Measurements from ENCODE around the gene PDZD8. TPM values are rescaled to one million over a fixed set of nuclear protein-coding genes. Genes with fewer than 3 reads are reported as not detected.

Gene PDZD8
- total RNA-seq, 1 experiment from 2014 or later = 16.0 TPM

DNA sequence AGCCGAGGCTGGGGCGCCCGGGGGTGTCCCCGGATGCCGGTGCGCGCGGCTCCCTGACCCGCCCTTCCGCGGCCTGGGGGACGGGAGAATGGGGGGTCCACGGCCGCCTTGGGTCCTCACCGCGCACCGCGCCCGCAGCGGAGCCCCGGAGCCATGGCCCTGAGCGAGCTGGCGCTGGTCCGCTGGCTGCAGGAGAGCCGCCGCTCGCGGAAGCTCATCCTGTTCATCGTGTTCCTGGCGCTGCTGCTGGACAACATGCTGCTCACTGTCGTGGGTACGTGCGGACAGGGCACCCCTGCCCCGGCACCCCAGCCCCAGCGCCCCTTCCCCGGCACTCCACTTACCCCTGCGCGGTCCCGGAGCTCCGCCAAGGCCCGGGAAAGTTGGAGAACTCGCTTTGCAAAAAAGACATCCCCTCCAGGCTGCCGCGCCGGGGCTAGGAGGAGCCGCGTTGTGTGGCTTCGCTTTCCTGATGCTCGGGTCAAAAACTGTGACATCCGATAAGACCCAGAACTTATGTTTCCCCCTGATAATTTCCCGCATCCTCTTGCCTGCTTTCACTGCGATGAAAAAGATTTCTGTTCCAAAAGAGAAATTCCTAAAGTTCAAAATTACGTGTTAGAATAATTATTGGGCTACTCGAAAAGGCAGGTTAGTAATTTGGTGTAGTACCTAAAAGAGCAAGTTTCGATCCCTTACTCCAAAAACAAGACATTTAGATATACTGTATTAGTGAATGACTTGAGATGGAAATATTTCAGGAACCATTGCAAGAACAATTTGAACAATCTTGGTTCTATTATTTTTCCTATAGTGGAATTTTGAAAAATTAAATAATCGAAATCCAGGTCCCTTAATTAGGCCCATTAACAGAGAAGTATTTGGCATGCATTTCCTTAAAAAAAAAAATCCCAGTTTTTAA, 133.4 kb downstream of the PDZD8 start:
- TF ChIP-seq EZH2 (IDR thresholded peaks at IDR 0.05; ENCODE audit: low read depth) = no peak
- TF ChIP-seq CTCF (conservative IDR thresholded peaks at IDR 0.05) = no peak
- no peak overlapping the region for H3K4me3 ChIP-seq
- no TSS peak for BruUV-seq (replicated peaks)
- H3K4me1 ChIP-seq (replicated peaks; ENCODE audit: insufficient read depth) = no peaks in the 10 kb centered on the region
- intact Hi-C loops (cut with micrococcal nuclease; ENCODE audit: unreplicated experiment) = no loop called here
- no peak overlapping the region for H3K27ac ChIP-seq
- H2AFZ ChIP-seq = no peak overlapping the region
- no peaks in the 10 kb centered on the region for H3K27me3 ChIP-seq (ENCODE audit: insufficient read depth, low read depth)
- H3K9me3 ChIP-seq (ENCODE audit: insufficient read depth, low read depth) = no peaks in the 10 kb centered on the region
- ChIA-PET POLR2A (ENCODE audit: unreplicated experiment) (no interaction called here), CTCF (interaction anchor here (0.6 kb wide), 1 partner anchor 78 kb away, joined by 3 read pairs; no protein-coding TSS in a partner anchor)
- H4K20me1 ChIP-seq (ENCODE audit: insufficient read depth) = no peaks in the 10 kb centered on the region
- no peaks in the 10 kb centered on the region for H3K79me2 ChIP-seq (ENCODE audit: low read depth)
- H3K4me2 ChIP-seq = no peak overlapping the region
- no peaks in the 10 kb centered on the region for H3F3A ChIP-seq (ENCODE audit: insufficient read depth, low read depth)
- DNase-seq = no peak
- no peaks in the 10 kb centered on the region for H3K9me2 ChIP-seq (ENCODE audit: insufficient read depth)
- no peaks in the 10 kb centered on the region for H3K36me3 ChIP-seq (ENCODE audit: low read depth)

- Histone ChIP-seq H3K4me2 (no peak within 1 kb of the TSS), H3K4me3 (no peak within 1 kb of the TSS), H3K27ac (no peak within 1 kb of the TSS), H3K4me1 (replicated peaks; ENCODE audit: insufficient read depth) (no peaks in the 10 kb centered on the region), H3K9me3 (ENCODE audit: insufficient read depth, low read depth) (no peaks in the 10 kb centered on the region), H3K79me2 (ENCODE audit: low read depth) (no peaks in the 10 kb centered on the region), H3F3A (ENCODE audit: insufficient read depth, low read depth) (no peaks in the 10 kb centered on the region), H3K36me3 (ENCODE audit: low read depth) (no peaks in the 10 kb centered on the region), H4K20me1 (ENCODE audit: insufficient read depth) (no peaks in the 10 kb centered on the region), H3K9me2 (ENCODE audit: insufficient read depth) (no peaks in the 10 kb centered on the region), H3K27me3 (ENCODE audit: insufficient read depth, low read depth) (0 out of 2 replicates have a peak, but pooled peaks cover 2% of the 10 kb centered on the region), H2AFZ (no peak within 1 kb of the TSS)
- ChIA-PET POLR2A (ENCODE audit: unreplicated experiment) (no interaction called here), CTCF (no interaction called here)
- DNase-seq = no peak
- intact Hi-C loops (cut with micrococcal nuclease; ENCODE audit: unreplicated experiment) = no loop called here
- TF ChIP-seq EZH2 (IDR thresholded peaks at IDR 0.05; ENCODE audit: low read depth) (no peak), CTCF (conservative IDR thresholded peaks at IDR 0.05) (no peak)
- BruUV-seq (replicated peaks) = no TSS peak
Observed at GRCh38 chr10:117240621-117241529, 134.4 kb downstream of the PDZD8 start, which contains the start of gene SLC18A2. SLC18A2 (plus strand) TSS chr10:117241114; CDS start chr10:117241694, 580 bp downstream.
